Heart left ventricle (tissue), 16 donors: ENCODE data around the gene MCC. TPM values are rescaled to one million over a fixed set of nuclear protein-coding genes. Genes with fewer than 3 reads are reported as not detected.

Source experiments
- ATAC-seq, 4 donors: fragments of 200-7000 bp; cut with Tn5 transposase; one replicate each; pipeline ENCODE4 v1.9.1; 2020 to 2022; ENCODE audit warnings: moderate library complexity in 4 of 4, mild to moderate bottlenecking in 3 of 4, moderate number of reproducible peaks in 1 of 4
- DNase-seq, 5 donors: peaks; one replicate each; pipeline ENCODE4 v3.0.0-alpha.2; 2020
- H3K27ac ChIP-seq, 12 donors: fragments of 200-600 bp; sonication (generic) in 4 of 12; one replicate each; pipeline versions ENCODE4 v1.5.0 to v1.8.0; 2016 to 2022; ENCODE audit warnings: mild to moderate bottlenecking in 2 of 12
- H3K27me3 ChIP-seq, 9 donors: fragments of 200-600 bp; sonication (generic) in 2 of 9; one replicate each; pipeline versions ENCODE4 v1.5.1 to v1.8.0; 2016 to 2022; ENCODE audit warnings: mild to moderate bottlenecking in 3 of 9
- H3K36me3 ChIP-seq, 9 donors: fragments of 200-600 bp; sonication (generic) in 2 of 9; one replicate each; pipeline versions ENCODE4 v1.5.0 to v1.8.0; 2018 to 2022; ENCODE audit warnings: mild to moderate bottlenecking in 2 of 9
- H3K4me1 ChIP-seq, 12 donors: fragments of 200-600 bp; sonication (generic) in 4 of 12; one replicate each; pipeline versions ENCODE4 v1.5.0 to v1.8.0; 2016 to 2022; ENCODE audit warnings: mild to moderate bottlenecking in 3 of 12
- H3K4me3 ChIP-seq, 12 donors: fragments of 200-600 bp; sonication (generic) in 4 of 12; one replicate each; pipeline versions ENCODE4 v1.5.0 to v1.8.0; 2017 to 2022; ENCODE audit warnings: mild to moderate bottlenecking in 9 of 12, moderate library complexity in 4 of 12
- H3K9me3 ChIP-seq, 12 donors: fragments of 200-600 bp; sonication (generic) in 4 of 12; one replicate each; pipeline versions ENCODE4 v1.5.0 to v1.8.0; 2016 to 2022; ENCODE audit warnings: mild to moderate bottlenecking in 1 of 12
- POLR2A ChIP-seq, 2 donors: fragments of 450-650 bp; IDR thresholded peaks; one replicate each; pipeline ENCODE4 v1.6.1; 2017; ENCODE audit warnings: antibody characterized with exemption in 2 of 2, mild to moderate bottlenecking in 2 of 2, moderate library complexity in 2 of 2
- WGBS, 4 donors: extraction: QIAGEN DNeasy Blood & Tissue Kit in 2 of 4; methylation state at CpG; one replicate each; pipeline versions ENCODE4 v1.1.5 to v1.1.7; 2013 to 2018; 5-methylcytosine and 5-hydroxymethylcytosine counted together
- intact Hi-C, 10 donors: fragments of 100-400 bp; cut with DNase I; formaldehyde crosslinking; loops; one replicate each; pipeline versions ENCODE4 v1.11.1 to v1.14.2; 2022
- polyA plus RNA-seq, 2 donors: library from polyadenylated mRNA; stranded (reverse); fragments of 200-250 nt; gene quantifications; one replicate each; pipeline ENCODE4 v1.2.3, GENCODE V29; 2013
- total RNA-seq, 9 donors: library from RNA; depleted of rRNA in 2 of 9; stranded (reverse); fragments of >200 nt in 2 of 9; fragmentation: NEBNext Ultra II Directional in 3 of 9; extraction: Animal tissue kit (Norgen Biotek cat#: 25700) in 3 of 9; gene quantifications; one replicate each; pipeline versions ENCODE4 v1.1.0 to v1.2.4, GENCODE V29; 2016 to 2023
- TF ChIP-seq, protein P1 (sequence below), 12 donors: fragments of 200-600 bp; sonication (generic) in 4 of 12; IDR thresholded peaks; one replicate each; pipeline versions ENCODE4 v1.5.0 to v1.8.0; 2018 to 2022; ENCODE audit warnings: antibody characterized with exemption in 12 of 12, mild to moderate bottlenecking in 5 of 12
- donor health status: ischemic (EF 13 %, LVEDD 7.1; RV severe dilation, severe dysfunction).
- donor health status: healthy with polysubstance abuse.
- donor health status: DM: no; HTN: yes; CAD: no.
- donor health status: DM: no; HTN: no; CAD: no.
- donor health status: ischemic (EF 25% LVEDD 6.9; RV normal size, moderate dysfunction).
- donor health status: ischemic (EF 25% LVEDD 5.7; RV mildly dilated, moderate dysfunction).
- donor health status: healthy.
- donor health status: DM: yes; HTN: yes; CAD: no.
- donor health status: ischemic (EF 35%, LVEDD 5.7; RV mildly dilated, moderate dysfunction).
- donor health status: nonischemic (EF 11% LVEDD 7.7; RV severe dilation, severe dysfunction).
- donor health status: DM: yes; HTN: yes; CAD: no.
- donor health status: PGD.
- donor health status: ischemic (EF 29% LVEDD 5.4; RV normal size, mild dysfunction).
- donor health status: nonischemic (EF 23%, LVEDD 6.1; RV moderate dilation, normal function).

MCC gene
- total and polyA plus RNA-seq, 11 donors: 6.1 to 33.8 (median 24.3) TPM

- no peak overlapping the region for H3K27ac ChIP-seq
- H3K4me1 ChIP-seq: peaks cover 0 to 8% (median 0%) of the 10 kb centered on the region in 12 donors
- H3K36me3 ChIP-seq: no peaks in the 10 kb centered on the region
- TF ChIP-seq, protein P1, sequence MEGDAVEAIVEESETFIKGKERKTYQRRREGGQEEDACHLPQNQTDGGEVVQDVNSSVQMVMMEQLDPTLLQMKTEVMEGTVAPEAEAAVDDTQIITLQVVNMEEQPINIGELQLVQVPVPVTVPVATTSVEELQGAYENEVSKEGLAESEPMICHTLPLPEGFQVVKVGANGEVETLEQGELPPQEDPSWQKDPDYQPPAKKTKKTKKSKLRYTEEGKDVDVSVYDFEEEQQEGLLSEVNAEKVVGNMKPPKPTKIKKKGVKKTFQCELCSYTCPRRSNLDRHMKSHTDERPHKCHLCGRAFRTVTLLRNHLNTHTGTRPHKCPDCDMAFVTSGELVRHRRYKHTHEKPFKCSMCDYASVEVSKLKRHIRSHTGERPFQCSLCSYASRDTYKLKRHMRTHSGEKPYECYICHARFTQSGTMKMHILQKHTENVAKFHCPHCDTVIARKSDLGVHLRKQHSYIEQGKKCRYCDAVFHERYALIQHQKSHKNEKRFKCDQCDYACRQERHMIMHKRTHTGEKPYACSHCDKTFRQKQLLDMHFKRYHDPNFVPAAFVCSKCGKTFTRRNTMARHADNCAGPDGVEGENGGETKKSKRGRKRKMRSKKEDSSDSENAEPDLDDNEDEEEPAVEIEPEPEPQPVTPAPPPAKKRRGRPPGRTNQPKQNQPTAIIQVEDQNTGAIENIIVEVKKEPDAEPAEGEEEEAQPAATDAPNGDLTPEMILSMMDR (IDR thresholded peaks at IDR 0.05): no peak
- TF ChIP-seq POLR2A (IDR thresholded peaks at IDR 0.05): no peak
- H3K27me3 ChIP-seq: peaks cover 0 to 23% (median 0%) of the 10 kb centered on the region in 9 donors
- H3K4me3 ChIP-seq: no peak overlapping the region
- ATAC-seq (no peak), DNase-seq (no peak)
- intact Hi-C loops: loop anchor here in 3 of 10 donors (5.0 kb wide), 3 partner anchors 71 to 131 kb away; no protein-coding TSS in a partner anchor
- no peaks in the 10 kb centered on the region for H3K9me3 ChIP-seq
Measured at GRCh38 chr5:113508756-113509155, 20.5 kb upstream of the MCC start.

DNA sequence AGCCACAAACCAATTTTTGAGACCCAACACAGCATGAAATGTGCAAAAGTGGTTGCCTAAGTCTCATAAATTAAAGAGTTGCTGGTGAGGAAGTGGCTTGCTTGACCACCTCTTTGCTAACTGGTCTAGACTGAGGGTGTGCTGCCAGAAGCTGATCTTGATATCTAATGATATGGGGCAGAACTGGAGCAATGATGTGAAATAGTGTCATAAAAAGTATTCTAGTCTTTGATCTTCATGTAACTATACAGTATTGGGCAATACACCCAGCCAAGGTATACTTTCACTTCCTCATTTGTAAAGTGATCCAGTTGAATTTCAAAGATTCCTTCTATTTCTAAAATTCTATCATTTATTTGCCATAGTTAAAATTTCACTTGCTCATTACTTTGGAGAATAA is 19.3 kb upstream of the MCC start:
- no peaks in the 10 kb centered on the region for H3K9me3 ChIP-seq
- peaks cover 0 to under 1% (median 0%) of the 10 kb centered on the region in 12 donors for H3K4me1 ChIP-seq
- TF ChIP-seq, protein P1 (IDR thresholded peaks at IDR 0.05): no peak
- no peak for TF ChIP-seq POLR2A (IDR thresholded peaks at IDR 0.05)
- peaks cover 0 to 23% (median 0%) of the 10 kb centered on the region in 9 donors for H3K27me3 ChIP-seq
- no peak for DNase-seq
- intact Hi-C loops: loop anchor here in 3 of 10 donors (5.0 kb wide), 3 partner anchors 70 to 130 kb away; no protein-coding TSS in a partner anchor
- no peak for ATAC-seq
- H3K36me3 ChIP-seq: no peaks in the 10 kb centered on the region
- no peak overlapping the region for H3K27ac ChIP-seq
- no peak overlapping the region for H3K4me3 ChIP-seq

GRCh38 chr5:113505181-113505580 is 16.9 kb upstream of the MCC start:
- Histone ChIP-seq H3K4me1 (no peaks in the 10 kb centered on the region), H3K27ac (no peak overlapping the region), H3K36me3 (no peaks in the 10 kb centered on the region), H3K9me3 (no peaks in the 10 kb centered on the region), H3K27me3 (peaks cover 0 to 20% (median 0%) of the 10 kb centered on the region in 9 donors), H3K4me3 (no peak overlapping the region)
- intact Hi-C loops: loop anchor here in 3 of 10 donors (5.0 kb wide), 3 partner anchors 68 to 128 kb away; no protein-coding TSS in a partner anchor
- TF ChIP-seq, protein P1 (IDR thresholded peaks at IDR 0.05): no peak
- no peak for TF ChIP-seq POLR2A (IDR thresholded peaks at IDR 0.05)
- ATAC-seq (no peak), DNase-seq (no peak)
- 85 to 93% (median 86%) methylated on average over 5 of the region's 5 CpGs for WGBS, 4 donors

GRCh38 chr5:113503146-113503545 is 14.9 kb upstream of the MCC start:
- whole genome bisulfite sequencing, 4 donors: 98 to 100% (median 100%) methylated on average over 1 of the region's 1 CpG; no CpG with 5 or more reads in 1 of the 4 donors
- intact Hi-C loops: no loop called here
- H3K4me3 ChIP-seq: no peak overlapping the region

More at GRCh38 chr5:113503146-113503545, 14.9 kb upstream of the MCC start:
- ATAC-seq: no peak
- no peaks in the 10 kb centered on the region for H3K9me3 ChIP-seq
- TF ChIP-seq, protein P1 (IDR thresholded peaks at IDR 0.05): no peak
- no peak for TF ChIP-seq POLR2A (IDR thresholded peaks at IDR 0.05)
- H3K27ac ChIP-seq: no peak overlapping the region
- no peaks in the 10 kb centered on the region for H3K36me3 ChIP-seq
- no peak for DNase-seq
- H3K27me3 ChIP-seq: peaks cover 0 to 8% (median 0%) of the 10 kb centered on the region in 9 donors
- H3K4me1 ChIP-seq: no peaks in the 10 kb centered on the region
